GM12878 (cell line): ENCODE data around the gene CADM2. TPM values are rescaled to one million over a fixed set of nuclear protein-coding genes. Genes with fewer than 3 reads are reported as not detected.

Source experiments
- ATAC-seq: fragments of 200-7000 bp; cut with Tn5 transposase; 3 replicates; pipeline ENCODE4 v1.9.1; 2020; ENCODE audit warnings: mild to moderate bottlenecking, moderate library complexity
- BruUV-seq: library from RNA; stranded (reverse); fragments of 400-500 nt; replicated peaks from 2 replicates; lab custom pipeline; 2021; lab: Mats Ljungman, UMichigan
- CTCF ChIA-PET: fragments of 300-600 bp; sonication (Branson Sonifier 250); formaldehyde crosslinking; extraction: SDS; loops from one replicate; lab custom pipeline; 2021; ENCODE audit warnings: inconsistent platforms; lab: Yijun Ruan, JAX
- POLR2A ChIA-PET: fragments of 350-600 bp; formaldehyde crosslinking; extraction: SDS; loops from one replicate; lab custom pipeline; 2021; ENCODE audit warnings: inconsistent platforms; lab: Charles Lee
- RAD21 ChIA-PET: fragments of 300-600 bp; sonication (Branson Sonifier 250); formaldehyde crosslinking; loops from one replicate; lab custom pipeline; 2023; ENCODE audit warnings: antibody characterized with exemption; ENCODE audit not compliant: unreplicated experiment; lab: Charles Lee
- SMC1A ChIA-PET: fragments of 300-600 bp; sonication (Branson Sonifier 250); formaldehyde crosslinking; loops from one replicate; lab custom pipeline; 2023; ENCODE audit not compliant: unreplicated experiment, uncharacterized antibody; lab: Charles Lee
- DNase-seq: peaks from one replicate; pipeline ENCODE4 v3.0.0-alpha.2; 2011; ENCODE audit warnings: low read depth, low spot score
- FAIRE-seq: peaks from 3 replicates; lab custom pipeline; 2011; peaks lifted over from hg19 to GRCh38; lab: Jason Lieb, UNC
- H2AFZ ChIP-seq: 2 replicates; pipeline ENCODE4 v1.6.0; 2011; ENCODE audit warnings: low read depth, low read length, control low read depth; ENCODE audit not compliant: control insufficient read depth
- H3K27ac ChIP-seq: 2 replicates; pipeline ENCODE4 v1.5.1; 2011; ENCODE audit warnings: control low read depth; ENCODE audit not compliant: control insufficient read depth, insufficient read depth
- H3K27me3 ChIP-seq, 2 experiments: replicated peaks in 1 of 2; 2 replicates each; pipeline versions ENCODE4 v1.6.0 to v1.6.1; 2011; ENCODE audit warnings: low read length in 1 of 2; ENCODE audit not compliant: control insufficient read depth in 2 of 2, insufficient read depth in 2 of 2
- H3K36me3 ChIP-seq, 2 experiments: 2 replicates each; pipeline ENCODE4 v1.5.1; 2011; ENCODE audit warnings: low read length in 1 of 2; ENCODE audit not compliant: control insufficient read depth in 2 of 2, insufficient read depth in 2 of 2
- H3K4me1 ChIP-seq: 2 replicates; pipeline ENCODE4 v1.6.1; 2011; ENCODE audit warnings: mild to moderate bottlenecking, low read length, moderate library complexity, mixed read lengths; ENCODE audit not compliant: control insufficient read depth, insufficient read depth
- H3K4me2 ChIP-seq: 2 replicates; pipeline ENCODE4 v1.6.0; 2011; ENCODE audit warnings: control low read depth; ENCODE audit not compliant: control insufficient read depth, insufficient read depth
- H3K4me3 ChIP-seq: fragments of 200-600 bp; sonication (generic); 2 replicates; pipeline ENCODE4 v1.5.1; 2016
- H3K79me2 ChIP-seq: 2 replicates; pipeline ENCODE4 v1.6.0; 2011; ENCODE audit warnings: low read length; ENCODE audit not compliant: control insufficient read depth, insufficient read depth
- H3K9ac ChIP-seq: 2 replicates; pipeline ENCODE4 v1.8.0; 2011; ENCODE audit warnings: low read length, control low read depth, mixed read lengths; ENCODE audit not compliant: control insufficient read depth, insufficient read depth
- H3K9me3 ChIP-seq: replicated peaks from 3 replicates; pipeline ENCODE4 v1.5.1; 2011; ENCODE audit warnings: mild to moderate bottlenecking, low read length; ENCODE audit not compliant: control insufficient read depth, insufficient read depth
- H4K20me1 ChIP-seq: 2 replicates; pipeline ENCODE4 v1.6.0; 2011; ENCODE audit not compliant: control insufficient read depth, insufficient read depth
- BCL11A ChIP-seq: IDR thresholded peaks from 2 replicates; pipeline ENCODE4 v1.6.1; 2011; ENCODE audit warnings: low read depth, low read length
- E2F8 ChIP-seq: fragments of 450-650 bp; IDR thresholded peaks from 2 replicates; pipeline ENCODE4 v1.6.1; 2018; ENCODE audit warnings: mild to moderate bottlenecking, low read depth, moderate library complexity; ENCODE audit not compliant: partially characterized antibody
- GABPA ChIP-seq: IDR thresholded peaks from 2 replicates; pipeline ENCODE4 v1.6.1; 2014; ENCODE audit warnings: antibody characterized with exemption, low read depth, mild to moderate bottlenecking, inconsistent platforms
- SPI1 ChIP-seq: IDR thresholded peaks from 2 replicates; pipeline ENCODE4 v1.6.1; 2011; ENCODE audit warnings: low read depth, mild to moderate bottlenecking, low read length, moderate library complexity, borderline replicate concordance; ENCODE audit not compliant: insufficient read depth
- SUZ12 ChIP-seq: fragments of 200-600 bp; sonication (generic); IDR thresholded peaks from one replicate; pipeline ENCODE4 v1.6.1; 2018; ENCODE audit warnings: antibody characterized with exemption, mild to moderate bottlenecking; ENCODE audit not compliant: unreplicated experiment
- USF1 ChIP-seq: IDR thresholded peaks from 2 replicates; pipeline ENCODE4 v1.6.1; 2011; ENCODE audit warnings: borderline replicate concordance, low read depth, mild to moderate bottlenecking, moderate library complexity, mixed read lengths, low read length; ENCODE audit not compliant: insufficient read depth; ENCODE audit errors: extremely low read length
- WGBS: methylation state at CpG from one replicate; pipeline ENCODE4 v1.1.6; 2016; ENCODE audit warnings: low lambda C conversion rate; ENCODE audit not compliant: insufficient replicate concordance, insufficient coverage; ENCODE audit errors: missing lambda C conversion rate; 5-methylcytosine and 5-hydroxymethylcytosine counted together
- in situ Hi-C: fragments of 300-500 bp; cut with MboI; formaldehyde crosslinking; loops from 9 replicates; pipeline ENCODE4 v1.14.3; 2018; ENCODE audit warnings: mixed read lengths
- intact Hi-C: fragments of 100-400 bp; cut with micrococcal nuclease; formaldehyde crosslinking; loops from one replicate; pipeline ENCODE4 v1.14.2; 2022; ENCODE audit not compliant: unreplicated experiment
- polyA plus RNA-seq, 11 experiments: library from polyadenylated mRNA; depleted of rRNA in 4 of 11; unstranded in 6 of 11; stranded (reverse) in 5 of 11; fragments of >200 nt; fragmentation: Nextera tagmentation in 4 of 11; fragmentation: Illumina TruSeq in 1 of 11; extraction: Ambion mirVana in 4 of 11; extraction: Trizol in 1 of 11; gene quantifications; 1 replicate in 1 of 11; 2 replicates in 10 of 11; pipeline versions ENCODE4 v1.2.1 to v1.2.3, GENCODE V29; 2011 to 2016; ENCODE audit warnings: inconsistent platforms in 2 of 11, missing spikeins in 2 of 11, low read depth in 1 of 11
- total RNA-seq, 4 experiments: library from RNA; depleted of rRNA in 3 of 4; stranded (reverse); fragments of >200 nt in 3 of 4; fragmentation: Illumina TruSeq in 1 of 4; extraction: Trizol in 1 of 4; gene quantifications; 2 replicates each; pipeline versions ENCODE4 v1.2.1 to v1.2.3, GENCODE V29; 2013 to 2021

The CADM2 gene
- total and polyA plus RNA-seq, 10 of the 15 experiments (the other 5 are each of a cell fraction or from before 2014, with no cell fraction given): 0.13 TPM; not detected in 9

- 0% methylated on average over 4 of the region's 4 CpGs for WGBS
- no peak for DNase-seq
- Histone ChIP-seq H3K36me3 (no peaks in the 10 kb centered on the region), H3K9me3 (no peaks in the 10 kb centered on the region), H3K27ac (no peak overlapping the region), H3K4me2 (no peak overlapping the region), H3K79me2 (no peaks in the 10 kb centered on the region), H3K4me3 (no peak overlapping the region), H3K9ac (no peak overlapping the region), H4K20me1 (no peaks in the 10 kb centered on the region), H2AFZ (no peak overlapping the region), H3K4me1 (no peaks in the 10 kb centered on the region)
- ChIA-PET POLR2A (no interaction called here), SMC1A (interaction anchor here (0.6 to 1.3 kb wide), 2 partner anchors 25 to 69 kb away, joined by 3 to 4 read pairs; no protein-coding TSS in a partner anchor)
- intact Hi-C loops: no loop called here
- BruUV-seq: no TSS peak
- ATAC-seq: no peak; the same call in 2 of the 3 replicates
- no peak for TF ChIP-seq E2F8
- TF ChIP-seq SPI1: no peak
- TF ChIP-seq SUZ12: no peak
- no peak for TF ChIP-seq GABPA
- no peak for TF ChIP-seq USF1
- no peak for TF ChIP-seq BCL11A
- TF ChIP-seq, all 136 proteins: peak for 0
- no peak for FAIRE-seq
- ChIA-PET CTCF (interaction anchor here (0.7 to 3.3 kb wide), 5 partner anchors 8 to 263 kb away, joined by 3 to 13 read pairs (median 3); no protein-coding TSS in a partner anchor), RAD21 (no interaction called here)
- in situ Hi-C loops: loop anchor here (5.0 kb wide), 1 partner anchor 1025 kb away; no protein-coding TSS in a partner anchor
- H3K27me3 ChIP-seq: no peaks in the 10 kb centered on the region
These were observed 613.6 kb downstream of the CADM2 start for GRCh38 chr3:85572426-85572825.
